ENCODE data around the gene ATRNL1.
"Not testable (repeated sequence)": the region's sequence is repeated elsewhere in the genome, so short reads cannot be mapped to it uniquely, and the experiment has no call there.

ATRNL1 gene

DNA sequence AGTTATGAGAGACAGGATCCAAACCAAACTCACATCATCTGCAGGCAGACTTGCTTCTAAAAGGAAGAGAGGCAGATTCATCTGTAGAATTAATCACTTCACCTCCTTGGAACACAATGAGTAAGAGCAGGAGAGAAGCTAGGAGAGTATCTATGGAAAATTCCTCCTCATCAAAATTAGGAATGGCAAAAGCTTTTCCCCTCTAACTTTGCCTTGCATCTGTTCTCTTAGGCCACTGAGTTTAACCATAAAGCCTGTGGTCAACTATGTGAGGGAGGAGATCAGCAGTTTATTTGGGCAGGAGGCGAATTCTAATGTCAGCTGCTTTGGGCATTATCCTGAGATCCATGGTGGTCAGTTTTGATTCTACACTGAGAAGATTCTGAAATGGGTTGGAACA lies 618.1 kb downstream of the ATRNL1 start:
- no peak for DNase-seq
- Histone ChIP-seq H3K9me3 (no peaks in the 10 kb centered on the region), H3K36me3 (no peaks in the 10 kb centered on the region), H3K4me1 (no peaks in the 10 kb centered on the region), H3K27me3 (no peaks in the 10 kb centered on the region), H3K4me3 (ENCODE audit: low read depth, low read length) (no peak overlapping the region)
- TF ChIP-seq, protein P1, sequence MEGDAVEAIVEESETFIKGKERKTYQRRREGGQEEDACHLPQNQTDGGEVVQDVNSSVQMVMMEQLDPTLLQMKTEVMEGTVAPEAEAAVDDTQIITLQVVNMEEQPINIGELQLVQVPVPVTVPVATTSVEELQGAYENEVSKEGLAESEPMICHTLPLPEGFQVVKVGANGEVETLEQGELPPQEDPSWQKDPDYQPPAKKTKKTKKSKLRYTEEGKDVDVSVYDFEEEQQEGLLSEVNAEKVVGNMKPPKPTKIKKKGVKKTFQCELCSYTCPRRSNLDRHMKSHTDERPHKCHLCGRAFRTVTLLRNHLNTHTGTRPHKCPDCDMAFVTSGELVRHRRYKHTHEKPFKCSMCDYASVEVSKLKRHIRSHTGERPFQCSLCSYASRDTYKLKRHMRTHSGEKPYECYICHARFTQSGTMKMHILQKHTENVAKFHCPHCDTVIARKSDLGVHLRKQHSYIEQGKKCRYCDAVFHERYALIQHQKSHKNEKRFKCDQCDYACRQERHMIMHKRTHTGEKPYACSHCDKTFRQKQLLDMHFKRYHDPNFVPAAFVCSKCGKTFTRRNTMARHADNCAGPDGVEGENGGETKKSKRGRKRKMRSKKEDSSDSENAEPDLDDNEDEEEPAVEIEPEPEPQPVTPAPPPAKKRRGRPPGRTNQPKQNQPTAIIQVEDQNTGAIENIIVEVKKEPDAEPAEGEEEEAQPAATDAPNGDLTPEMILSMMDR (IDR thresholded peaks at IDR 0.05; ENCODE audit: low read depth, low read length), result no peak

DNA sequence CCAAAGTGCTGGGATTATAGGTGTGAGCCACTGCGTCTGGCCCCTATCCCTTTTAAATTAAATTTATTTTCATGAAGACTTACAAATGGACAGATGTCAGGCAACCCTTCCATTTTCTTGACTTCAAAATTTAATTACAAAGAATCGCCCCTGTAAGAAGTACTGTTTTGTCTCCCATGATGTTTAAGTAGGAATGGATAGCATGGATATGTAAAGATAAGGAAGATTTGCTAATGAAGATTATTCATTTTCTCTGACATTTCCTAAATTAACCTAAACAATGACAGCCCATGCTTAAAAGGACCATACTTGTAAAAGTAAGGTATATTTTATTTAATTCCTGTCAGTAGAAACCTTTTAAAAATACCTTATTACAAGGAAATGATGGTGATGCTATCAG lies 627.0 kb downstream of the ATRNL1 start:
- TF ChIP-seq, protein P1 (IDR thresholded peaks at IDR 0.05; ENCODE audit: low read depth, low read length), result no peak
- no peaks in the 10 kb centered on the region for H3K9me3 ChIP-seq
- H3K4me1 ChIP-seq, result no peaks in the 10 kb centered on the region
- H3K4me3 ChIP-seq (ENCODE audit: low read depth, low read length), result no peak overlapping the region
- H3K27me3 ChIP-seq, result no peaks in the 10 kb centered on the region
- H3K36me3 ChIP-seq, result no peaks in the 10 kb centered on the region
- no peak for DNase-seq

DNA sequence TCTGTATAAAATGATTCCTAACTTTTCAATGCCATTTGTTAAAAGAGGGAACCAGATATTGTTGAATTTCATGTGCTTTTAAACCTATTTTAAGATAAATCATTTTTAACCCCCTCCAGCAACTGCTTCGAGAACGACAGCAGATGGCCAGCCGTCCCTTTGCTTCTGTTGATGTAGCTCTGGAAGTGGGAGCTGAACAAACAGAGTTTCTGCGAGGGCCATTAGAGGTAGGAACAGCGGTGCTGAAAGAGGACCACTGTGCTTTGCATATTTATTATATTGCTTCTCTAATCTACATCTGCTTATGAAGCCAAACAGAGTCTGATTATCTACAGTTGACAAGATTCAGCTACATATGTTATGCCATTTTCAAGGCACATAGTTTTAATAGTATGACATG lies 634.0 kb downstream of the ATRNL1 start:
- H3K36me3 ChIP-seq, result no peaks in the 10 kb centered on the region
- DNase-seq, result no peak
- H3K27me3 ChIP-seq, result no peaks in the 10 kb centered on the region
- H3K9me3 ChIP-seq, result no peaks in the 10 kb centered on the region
- no peak overlapping the region for H3K4me3 ChIP-seq (ENCODE audit: low read depth, low read length)
- TF ChIP-seq, protein P1 (IDR thresholded peaks at IDR 0.05; ENCODE audit: low read depth, low read length), result no peak
- H3K4me1 ChIP-seq, result no peaks in the 10 kb centered on the region

DNA sequence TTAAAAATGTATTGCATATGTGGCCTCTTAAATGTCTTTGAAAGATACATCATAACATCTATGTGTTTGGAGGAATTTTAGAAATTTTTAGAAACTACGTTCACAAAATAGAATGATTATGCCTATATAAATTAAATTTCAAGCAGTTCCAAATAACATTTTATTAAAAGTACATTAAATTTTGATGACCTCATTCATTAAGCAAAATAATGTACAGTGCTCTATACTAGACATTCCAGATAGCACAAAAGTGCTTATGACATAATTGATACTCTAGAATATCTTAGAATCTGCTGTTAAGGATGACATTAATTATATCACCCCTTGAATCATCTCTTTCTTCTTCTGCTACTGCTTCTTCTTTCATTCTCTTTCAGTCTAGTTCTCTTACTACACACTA lies 650.9 kb downstream of the ATRNL1 start:
- Histone ChIP-seq H3K36me3 (no peaks in the 10 kb centered on the region), H3K4me1 (no peaks in the 10 kb centered on the region), H3K4me3 (ENCODE audit: low read depth, low read length) (no peak overlapping the region), H3K27me3 (no peaks in the 10 kb centered on the region), H3K9me3 (no peaks in the 10 kb centered on the region)
- no peak for DNase-seq
- TF ChIP-seq, protein P1 (IDR thresholded peaks at IDR 0.05; ENCODE audit: low read depth, low read length), result no peak

DNA sequence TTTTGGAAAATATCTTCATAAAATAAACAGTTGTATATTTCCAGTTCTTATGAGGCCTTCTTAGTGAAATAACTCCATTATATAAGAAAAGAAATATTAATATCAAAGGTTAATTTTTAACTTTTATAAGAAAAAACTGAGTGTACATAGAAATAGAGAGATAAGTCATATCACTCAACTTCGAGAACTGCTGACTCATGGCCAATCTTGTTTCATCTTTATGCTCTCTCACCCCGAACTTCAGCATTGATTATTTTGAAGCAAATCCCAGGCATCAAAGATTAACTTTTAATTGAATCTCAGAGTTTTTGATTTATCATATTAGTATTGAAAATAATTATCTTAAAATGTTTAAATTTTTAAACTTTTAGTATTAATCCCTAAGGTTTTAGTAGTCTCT lies 652.8 kb downstream of the ATRNL1 start:
- no peaks in the 10 kb centered on the region for H3K9me3 ChIP-seq
- no peaks in the 10 kb centered on the region for H3K27me3 ChIP-seq
- H3K4me3 ChIP-seq (ENCODE audit: low read depth, low read length), result no peak overlapping the region
- no peaks in the 10 kb centered on the region for H3K4me1 ChIP-seq
- TF ChIP-seq, protein P1 (IDR thresholded peaks at IDR 0.05; ENCODE audit: low read depth, low read length), result no peak
- H3K36me3 ChIP-seq, result no peaks in the 10 kb centered on the region
- no peak for DNase-seq

DNA sequence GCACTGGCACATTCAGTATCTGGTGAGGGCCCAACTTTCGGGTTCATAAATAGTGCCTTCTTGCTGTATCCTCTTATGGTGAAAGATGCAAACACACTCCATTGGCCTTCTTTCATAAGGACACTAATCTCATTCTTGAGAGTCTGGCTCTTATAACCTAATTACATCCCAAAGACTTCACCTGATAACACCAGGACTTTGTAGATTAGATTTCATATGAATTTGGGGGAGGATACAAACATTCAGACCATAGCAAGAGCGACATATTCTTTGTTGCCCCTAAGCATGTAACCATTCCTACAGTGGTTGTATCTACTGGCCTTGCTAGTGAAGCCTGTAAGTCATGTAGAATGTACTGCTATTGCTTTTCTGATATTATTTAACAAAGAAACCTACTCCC lies 654.6 kb downstream of the ATRNL1 start:
- H3K27me3 ChIP-seq, result no peaks in the 10 kb centered on the region
- H3K9me3 ChIP-seq, result no peaks in the 10 kb centered on the region
- no peak for DNase-seq
- no peaks in the 10 kb centered on the region for H3K4me1 ChIP-seq
- H3K36me3 ChIP-seq, result no peaks in the 10 kb centered on the region
- TF ChIP-seq, protein P1 (IDR thresholded peaks at IDR 0.05; ENCODE audit: low read depth, low read length), result no peak
- no peak overlapping the region for H3K4me3 ChIP-seq (ENCODE audit: low read depth, low read length)

DNA sequence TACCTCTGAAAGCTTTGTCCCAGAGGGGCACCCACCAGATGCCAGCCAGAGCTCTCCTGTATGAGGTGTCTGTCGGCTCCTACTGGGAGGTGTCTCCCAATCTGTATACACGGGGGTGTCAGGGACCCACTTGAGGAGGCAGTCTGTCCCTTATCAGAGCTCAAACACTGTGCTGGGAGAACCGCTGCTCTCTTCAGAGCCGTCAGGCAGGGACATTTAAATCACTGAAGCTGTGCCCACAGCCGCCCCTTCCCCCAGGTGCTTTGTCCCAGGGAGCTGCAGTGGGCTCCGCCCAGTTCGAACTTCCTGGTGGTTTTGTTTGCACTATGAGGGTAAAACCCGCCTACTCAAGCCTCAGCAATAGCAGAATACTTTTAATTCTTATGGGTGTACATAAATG lies 665.3 kb downstream of the ATRNL1 start:
- not testable (repeated sequence) for H3K9me3 ChIP-seq; DNase-seq; H3K4me3 ChIP-seq (ENCODE audit: low read depth, low read length); H3K27me3 ChIP-seq; H3K4me1 ChIP-seq; H3K36me3 ChIP-seq

Data from BE2C (cell line).